Mesenchymal stem cell (in vitro differentiated cells and primary cell): ENCODE data around the gene CFAP70. TPM values are rescaled to one million over a fixed set of nuclear protein-coding genes. Genes with fewer than 3 reads are reported as not detected.
A peak's percentile ranks its signal among the peaks of the same experiment; 100 is the strongest.

ENCODE experiments used
- DNase-seq: peaks from one replicate; pipeline ENCODE4 v3.0.0-alpha.2; 2013
- H2AFZ ChIP-seq: one replicate; pipeline ENCODE4 v1.6.1; 2013; ENCODE audit warnings: low read depth, mild to moderate bottlenecking, control low read depth, inconsistent platforms, low read length, moderate library complexity
- H2AK5ac ChIP-seq: 2 replicates; pipeline ENCODE4 v1.6.1; 2013; ENCODE audit warnings: low read length, moderate library complexity, mild to moderate bottlenecking, inconsistent platforms; ENCODE audit not compliant: severe bottlenecking
- H2BK120ac ChIP-seq: one replicate; pipeline ENCODE4 v1.6.1; 2013; ENCODE audit warnings: low read depth, mild to moderate bottlenecking, inconsistent platforms, low read length, moderate library complexity
- H2BK12ac ChIP-seq, 2 experiments: one replicate each; pipeline ENCODE4 v1.6.1; 2013; ENCODE audit warnings: inconsistent platforms in 2 of 2, low read length in 2 of 2, mild to moderate bottlenecking in 2 of 2, moderate library complexity in 2 of 2, control low read depth in 1 of 2
- H2BK15ac ChIP-seq: one replicate; pipeline ENCODE4 v1.6.1; 2013; ENCODE audit warnings: mild to moderate bottlenecking, low read depth, inconsistent platforms; ENCODE audit not compliant: poor library complexity, severe bottlenecking
- H2BK5ac ChIP-seq: 2 replicates; pipeline ENCODE4 v1.6.1; 2013; ENCODE audit warnings: low read depth, mild to moderate bottlenecking, low read length, control low read depth, inconsistent platforms; ENCODE audit not compliant: poor library complexity, severe bottlenecking
- H3K14ac ChIP-seq, 2 experiments: one replicate each; pipeline ENCODE4 v1.6.1; 2013; ENCODE audit warnings: inconsistent platforms in 2 of 2, low read length in 2 of 2, control low read depth in 1 of 2, mild to moderate bottlenecking in 1 of 2, moderate library complexity in 1 of 2
- H3K18ac ChIP-seq, 2 experiments: one replicate each; pipeline ENCODE4 v1.6.1; 2013; ENCODE audit warnings: inconsistent platforms in 2 of 2, low read length in 2 of 2, control low read depth in 1 of 2, low read depth in 1 of 2, mild to moderate bottlenecking in 1 of 2
- H3K23ac ChIP-seq, 2 experiments: one replicate each; pipeline ENCODE4 v1.6.1; 2013; ENCODE audit warnings: inconsistent platforms in 2 of 2, low read length in 2 of 2, mild to moderate bottlenecking in 2 of 2, moderate library complexity in 2 of 2, control low read depth in 1 of 2
- H3K27ac ChIP-seq: 2 replicates; pipeline ENCODE4 v1.5.1; 2013; ENCODE audit warnings: mild to moderate bottlenecking, moderate library complexity, low read length, control low read depth, inconsistent platforms; ENCODE audit not compliant: poor library complexity, severe bottlenecking
- H3K27me3 ChIP-seq, 2 experiments: 2 replicates each; pipeline versions ENCODE4 v1.6.1 to v1.7.0; 2013; ENCODE audit warnings: low read length in 2 of 2, mild to moderate bottlenecking in 2 of 2, moderate library complexity in 2 of 2, control low read depth in 1 of 2, inconsistent platforms in 1 of 2; ENCODE audit not compliant: control insufficient read depth in 1 of 2, insufficient read depth in 1 of 2
- H3K36me3 ChIP-seq, 2 experiments: 2 replicates each; pipeline versions ENCODE4 v1.6.1 to v1.7.0; 2013; ENCODE audit warnings: low read length in 2 of 2, control low read depth in 1 of 2, inconsistent platforms in 1 of 2, low read depth in 1 of 2, mild to moderate bottlenecking in 1 of 2; ENCODE audit not compliant: insufficient read depth in 2 of 2, control insufficient read depth in 1 of 2
- H3K4ac ChIP-seq, 2 experiments: one replicate each; pipeline ENCODE4 v1.6.1; 2013; ENCODE audit warnings: inconsistent platforms in 2 of 2, low read length in 2 of 2, mild to moderate bottlenecking in 2 of 2, moderate library complexity in 2 of 2, control low read depth in 1 of 2, low read depth in 1 of 2
- H3K4me1 ChIP-seq: 2 replicates; pipeline ENCODE4 v1.6.1; 2013; ENCODE audit warnings: low read depth, low read length, control low read depth; ENCODE audit not compliant: control insufficient read depth, insufficient read depth
- H3K4me2 ChIP-seq: 2 replicates; pipeline ENCODE4 v1.6.1; 2013; ENCODE audit warnings: low read length, mild to moderate bottlenecking, inconsistent platforms; ENCODE audit not compliant: poor library complexity, severe bottlenecking
- H3K4me3 ChIP-seq, 2 experiments: 2 replicates each; pipeline versions ENCODE4 v1.5.1 to v1.7.0; 2013; ENCODE audit warnings: low read length in 2 of 2, mild to moderate bottlenecking in 2 of 2, control low read depth in 1 of 2, low read depth in 1 of 2; ENCODE audit not compliant: insufficient read depth in 1 of 2
- H3K79me1 ChIP-seq: replicated peaks from 2 replicates; pipeline ENCODE4 v1.6.1; 2013; ENCODE audit warnings: mild to moderate bottlenecking, control low read depth, low read length, inconsistent platforms; ENCODE audit not compliant: poor library complexity, severe bottlenecking
- H3K9ac ChIP-seq: 2 replicates; pipeline ENCODE4 v1.7.0; 2013; ENCODE audit warnings: mild to moderate bottlenecking, low read length, moderate library complexity
- H3K9me3 ChIP-seq: 2 replicates; pipeline ENCODE4 v1.7.0; 2013; ENCODE audit warnings: mild to moderate bottlenecking, low read length; ENCODE audit not compliant: control insufficient read depth
- H4K8ac ChIP-seq: one replicate; pipeline ENCODE4 v1.6.1; 2013; ENCODE audit warnings: inconsistent platforms, mild to moderate bottlenecking, low read length, moderate library complexity
- H4K91ac ChIP-seq: one replicate; pipeline ENCODE4 v1.6.1; 2013; ENCODE audit warnings: mild to moderate bottlenecking, low read length, inconsistent platforms
- WGBS: methylation state at CpG from one replicate; pipeline ENCODE4 v1.1.7; 2013; ENCODE audit warnings: mixed read lengths; 5-methylcytosine and 5-hydroxymethylcytosine counted together
- polyA plus RNA-seq, 2 experiments: library from polyadenylated mRNA; stranded (reverse); fragments of 200-250 nt; gene quantifications; one replicate each; pipeline ENCODE4 v1.2.3, GENCODE V29; 2013

Gene CFAP70
- polyA plus RNA-seq (2013, experiment 1 of 2), result 0.06 TPM
- polyA plus RNA-seq (2013, experiment 2 of 2), result 0.10 TPM

GRCh38 chr10:73358331-73359279, at the start of gene CFAP70:
CFAP70 (minus strand) TSS chr10:73358864; CDS start chr10:73354796, 4,068 bp downstream.
- peak; percentile 94 for DNase-seq
- peak within 1 kb of the TSS in 1 of 2 experiments; percentile 51 for H3K14ac ChIP-seq
- H2BK120ac ChIP-seq, result no peak within 1 kb of the TSS
- no peak within 1 kb of the TSS for H3K27ac ChIP-seq
- H3K9me3 ChIP-seq, result no peaks in the 10 kb centered on the region
- H2AFZ ChIP-seq, result peak within 1 kb of the TSS; percentile 98
- H2BK15ac ChIP-seq, result no peak within 1 kb of the TSS
- H3K4me2 ChIP-seq, result peak within 1 kb of the TSS; percentile 74
- peak within 1 kb of the TSS; percentile 96 for H3K9ac ChIP-seq
- peak within 1 kb of the TSS in 1 of 2 experiments; percentile 61 for H3K23ac ChIP-seq
- H3K4ac ChIP-seq, result peak within 1 kb of the TSS in 1 of 2 experiments; percentile 86
- peaks cover 3 to 13% of the 10 kb centered on the region in 2 experiments for H3K36me3 ChIP-seq
- peak within 1 kb of the TSS in 1 of 2 experiments; percentile 79 for H3K18ac ChIP-seq
- H3K79me1 ChIP-seq, result no peaks in the 10 kb centered on the region
- no peak within 1 kb of the TSS for H2AK5ac ChIP-seq
- peaks cover 1% of the 10 kb centered on the region for H3K4me1 ChIP-seq
- peaks cover 0 to 5% of the 10 kb centered on the region in 2 experiments for H3K27me3 ChIP-seq
- no peak within 1 kb of the TSS for H2BK5ac ChIP-seq
- peak within 1 kb of the TSS; percentile 75 to 84 for H3K4me3 ChIP-seq
- peak within 1 kb of the TSS; percentile 87 for H4K8ac ChIP-seq
- no peak within 1 kb of the TSS for H2BK12ac ChIP-seq
- no peak within 1 kb of the TSS for H4K91ac ChIP-seq
- WGBS, result 5% methylated on average over 33 of the region's 45 CpGs

- Histone ChIP-seq H2AFZ (no peak overlapping the region), H3K23ac (no peak overlapping the region), H3K79me1 (peaks cover 2% of the 10 kb centered on the region), H3K27me3 (no peaks in the 10 kb centered on the region), H2AK5ac (no peak overlapping the region), H3K9me3 (no peaks in the 10 kb centered on the region), H3K4me1 (peaks cover 10% of the 10 kb centered on the region), H2BK12ac (no peak overlapping the region), H3K4me2 (no peak overlapping the region), H3K14ac (no peak overlapping the region), H4K8ac (no peak overlapping the region), H3K18ac (no peak overlapping the region), H3K4me3 (no peak overlapping the region), H4K91ac (no peak overlapping the region), H3K9ac (no peak overlapping the region), H2BK5ac (no peak overlapping the region), H3K4ac (no peak overlapping the region), H2BK120ac (no peak overlapping the region), H3K36me3 (peaks cover 0 to 35% of the 10 kb centered on the region in 2 experiments), H3K27ac (no peak overlapping the region), H2BK15ac (no peak overlapping the region)
- no peak for DNase-seq
- WGBS, result 87% methylated on average over 4 of the region's 5 CpGs
These were observed 49.4 kb upstream of the CFAP70 start for GRCh38 chr10:73408061-73408460.

- H4K8ac ChIP-seq, result no peak overlapping the region
- peaks cover 0 to 35% of the 10 kb centered on the region in 2 experiments for H3K36me3 ChIP-seq
- H2BK15ac ChIP-seq, result no peak overlapping the region
- no peak overlapping the region for H2AFZ ChIP-seq
- no CpG with 5 or more reads among the region's 1 CpG for WGBS
- H2AK5ac ChIP-seq, result no peak overlapping the region
- no peak overlapping the region for H2BK120ac ChIP-seq
- H3K4me3 ChIP-seq, result no peak overlapping the region
- no peak for DNase-seq
- H3K27ac ChIP-seq, result no peak overlapping the region
- no peak overlapping the region for H3K4ac ChIP-seq
- H3K79me1 ChIP-seq, result peaks cover 2% of the 10 kb centered on the region
- no peak overlapping the region for H2BK12ac ChIP-seq
- no peak overlapping the region for H3K18ac ChIP-seq
- no peak overlapping the region for H3K4me2 ChIP-seq
- H3K23ac ChIP-seq, result no peak overlapping the region
- no peaks in the 10 kb centered on the region for H3K9me3 ChIP-seq
- no peaks in the 10 kb centered on the region for H3K27me3 ChIP-seq
- H3K9ac ChIP-seq, result no peak overlapping the region
- H3K4me1 ChIP-seq, result peaks cover 9% of the 10 kb centered on the region
- H4K91ac ChIP-seq, result no peak overlapping the region
- no peak overlapping the region for H2BK5ac ChIP-seq
- H3K14ac ChIP-seq, result no peak overlapping the region
These were observed 48.8 kb upstream of the CFAP70 start for GRCh38 chr10:73407495-73407894.

- Histone ChIP-seq H3K36me3 (peaks cover 0 to 35% of the 10 kb centered on the region in 2 experiments), H3K79me1 (peaks cover 2% of the 10 kb centered on the region), H3K4me3 (no peak overlapping the region), H2BK120ac (no peak overlapping the region), H2BK15ac (no peak overlapping the region), H2BK5ac (no peak overlapping the region), H3K18ac (no peak overlapping the region), H3K14ac (no peak overlapping the region), H3K27ac (no peak overlapping the region), H3K4ac (no peak overlapping the region), H4K91ac (no peak overlapping the region), H3K23ac (no peak overlapping the region), H3K9ac (no peak overlapping the region), H2AK5ac (no peak overlapping the region), H3K27me3 (no peaks in the 10 kb centered on the region), H2AFZ (no peak overlapping the region), H2BK12ac (no peak overlapping the region), H3K4me2 (no peak overlapping the region), H3K9me3 (no peaks in the 10 kb centered on the region), H3K4me1 (peaks cover 8% of the 10 kb centered on the region), H4K8ac (no peak overlapping the region)
- DNase-seq, result no peak
- 95% methylated on average over 5 of the region's 5 CpGs for WGBS
These were observed 48.2 kb upstream of the CFAP70 start for GRCh38 chr10:73406846-73407245.
